Daoy (cell line): Measurements from ENCODE around the gene UNC13A. TPM values are rescaled to one million over a fixed set of nuclear protein-coding genes. Genes with fewer than 3 reads are reported as not detected.
A peak's percentile ranks its signal among the peaks of the same experiment; 100 is the strongest.

Experiments used
- DNase-seq: peaks from one replicate; pipeline ENCODE4 v3.0.0-alpha.2; 2015; ENCODE audit warnings: low read depth
- total RNA-seq: library from RNA; depleted of rRNA; stranded (reverse); fragments of >200 nt; shearing (Covaris generic); gene quantifications from 2 replicates; pipeline ENCODE4 v1.2.3, GENCODE V29; 2014

UNC13A gene
- total RNA-seq, 1 experiment from 2014 or later, result 0.86 TPM

GRCh38 chr19:17626456-17627015 lies 61.6 kb downstream of the UNC13A start:
- DNase-seq, result no peak

DNA sequence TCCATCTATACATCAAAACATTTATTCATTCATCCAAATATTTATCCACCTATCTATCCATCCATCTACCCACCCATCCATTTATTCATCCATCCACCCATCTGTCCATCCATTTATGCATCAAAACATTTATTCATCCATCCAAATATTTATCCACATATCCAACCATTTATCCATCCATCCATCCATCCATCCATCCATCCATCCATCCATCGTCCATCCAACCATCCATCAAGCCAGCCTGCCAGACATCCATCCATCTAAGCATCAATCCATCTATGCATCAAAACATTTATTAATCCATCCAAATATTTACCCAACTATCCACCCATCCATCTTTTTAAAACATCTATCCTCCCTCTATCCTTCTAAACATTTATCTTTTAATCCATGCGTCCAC lies 62.2 kb downstream of the UNC13A start:
- no peak for DNase-seq

DNA sequence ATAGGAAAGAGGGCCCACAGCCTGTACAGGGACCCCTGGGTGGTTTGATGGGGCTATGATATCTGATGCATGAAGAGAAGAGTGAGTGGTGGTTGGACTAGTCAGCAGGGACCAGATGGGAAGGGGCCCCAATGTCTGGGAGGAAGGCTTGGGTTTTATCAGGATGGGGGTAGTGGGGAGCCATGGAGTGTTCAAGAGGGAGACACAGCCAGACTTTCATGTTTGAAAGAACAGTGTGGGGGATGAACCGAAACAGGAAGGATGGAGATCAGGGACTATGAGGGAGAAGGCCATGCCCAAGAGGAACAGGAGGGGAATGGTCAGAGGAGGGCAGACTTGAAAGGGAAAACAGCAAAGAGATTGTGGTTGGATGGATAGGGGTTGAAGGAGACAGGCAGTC lies 63.1 kb downstream of the UNC13A start:
- DNase-seq, result no peak

DNA sequence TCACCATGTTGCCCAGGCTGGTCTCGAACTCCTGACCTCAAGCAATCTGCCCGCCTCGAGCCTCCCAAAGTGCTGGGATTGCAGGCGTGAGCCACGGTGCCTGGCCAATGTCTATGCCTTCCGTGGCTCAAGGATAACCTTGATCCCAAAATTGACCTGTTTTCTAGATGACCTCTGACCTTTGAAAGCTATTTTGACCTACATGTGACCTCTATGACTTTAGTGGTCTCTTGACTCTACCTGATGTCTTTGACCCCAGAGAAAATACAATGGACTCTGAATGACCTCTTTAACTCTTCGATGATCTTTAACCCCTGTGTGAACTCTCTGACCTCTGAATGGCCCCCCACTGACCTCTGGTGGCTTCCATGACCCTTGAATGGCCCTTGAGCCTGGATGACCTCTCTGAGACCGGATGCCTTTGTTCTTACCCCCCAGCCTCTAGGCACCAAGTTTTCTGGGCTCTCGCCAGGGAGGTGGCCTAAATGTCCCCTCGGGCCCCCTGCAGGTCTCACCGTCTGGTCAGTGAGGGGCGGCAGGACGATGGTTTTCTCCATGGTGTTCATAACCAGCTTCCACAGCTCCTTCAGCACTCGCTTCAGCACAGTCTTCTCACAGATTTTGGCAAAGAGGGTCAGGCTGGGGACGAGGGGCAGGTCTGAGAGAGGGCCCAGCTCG lies 63.7 kb downstream of the UNC13A start:
- no peak for DNase-seq

GRCh38 chr19:17623224-17623935 lies 64.8 kb downstream of the UNC13A start:
- no peak for DNase-seq

- no peak for DNase-seq
Measured at GRCh38 chr19:17620696-17621095, 67.5 kb downstream of the UNC13A start.

DNA sequence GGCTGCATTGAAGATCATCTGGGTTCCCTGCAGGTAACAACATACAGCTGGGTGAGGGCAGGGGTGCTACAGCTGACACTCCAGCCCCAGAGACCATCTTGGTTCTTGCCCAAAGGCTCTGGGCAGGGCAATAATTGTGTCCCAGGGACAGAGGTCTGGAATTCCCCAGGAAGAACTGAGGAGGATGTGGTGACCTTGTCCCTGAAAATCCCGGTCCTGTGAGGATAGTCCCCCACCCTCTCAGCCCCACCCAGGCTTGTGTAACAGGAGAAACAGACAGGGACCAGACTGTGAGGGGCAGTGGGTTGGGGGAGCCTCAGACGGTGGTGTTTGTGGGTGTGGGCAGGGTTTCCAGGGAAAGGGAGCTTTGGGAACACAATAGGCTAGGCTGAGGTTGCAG lies 69.2 kb downstream of the UNC13A start:
- peak; percentile 24 for DNase-seq

GRCh38 chr19:17618281-17618903 lies 69.8 kb downstream of the UNC13A start:
- no peak for DNase-seq

- DNase-seq, result no peak
Measured at GRCh38 chr19:17617807-17618192, 70.4 kb downstream of the UNC13A start.

DNA sequence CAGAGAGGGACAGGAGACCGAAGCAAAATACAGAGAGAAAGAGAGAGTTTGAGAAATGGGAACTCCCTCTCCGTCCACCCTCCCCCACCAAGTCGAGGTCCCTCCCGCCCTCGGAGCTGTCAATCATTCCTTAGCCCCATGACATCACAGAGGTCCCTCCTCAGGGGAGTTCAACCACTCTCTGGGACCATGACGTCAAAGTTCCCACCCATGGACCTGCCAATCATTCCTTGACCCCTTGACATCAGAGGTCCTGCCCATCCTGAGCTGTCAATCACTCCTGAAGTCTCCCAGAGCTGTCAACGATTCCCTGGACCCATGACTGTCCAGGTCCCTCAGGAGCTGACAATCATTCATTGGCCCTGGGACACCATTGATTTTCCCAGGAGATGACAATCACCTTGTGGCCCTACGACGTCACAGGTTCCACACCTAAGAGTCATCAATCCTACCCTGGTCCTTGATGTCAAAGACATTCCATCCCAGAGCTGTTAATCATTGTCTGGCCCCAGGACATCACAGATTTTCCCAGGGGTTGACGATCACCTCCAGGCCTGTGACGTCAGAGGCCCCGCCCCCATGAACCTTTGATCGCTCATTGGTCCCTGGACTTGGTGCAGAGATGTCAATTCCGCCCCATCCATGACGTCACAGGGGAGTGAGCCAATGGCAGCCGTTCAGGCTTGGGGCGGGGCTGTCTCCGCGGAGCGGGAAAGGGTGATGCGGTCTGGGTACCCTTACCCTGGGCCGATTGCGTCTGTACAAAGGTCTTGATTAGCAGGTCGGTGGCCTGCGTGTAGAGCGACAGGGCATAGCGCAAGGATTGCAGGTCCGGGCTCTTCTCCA lies 71.0 kb downstream of the UNC13A start:
- DNase-seq, result peak; percentile 37

DNA sequence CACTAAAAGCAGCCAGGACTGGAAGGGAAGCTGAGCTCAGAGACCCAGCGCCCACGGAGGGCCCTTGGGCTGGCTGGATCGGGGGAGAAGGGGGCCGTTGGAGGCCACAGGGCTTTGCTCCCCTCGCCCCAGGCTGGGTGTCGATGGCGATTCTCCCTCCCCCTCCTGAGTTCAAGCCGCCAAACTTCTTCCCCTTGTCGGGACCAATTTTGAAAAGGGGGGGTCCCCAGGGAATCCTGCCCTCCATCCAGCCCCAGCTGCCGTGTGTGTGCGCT lies 71.5 kb downstream of the UNC13A start:
- no peak for DNase-seq

DNA sequence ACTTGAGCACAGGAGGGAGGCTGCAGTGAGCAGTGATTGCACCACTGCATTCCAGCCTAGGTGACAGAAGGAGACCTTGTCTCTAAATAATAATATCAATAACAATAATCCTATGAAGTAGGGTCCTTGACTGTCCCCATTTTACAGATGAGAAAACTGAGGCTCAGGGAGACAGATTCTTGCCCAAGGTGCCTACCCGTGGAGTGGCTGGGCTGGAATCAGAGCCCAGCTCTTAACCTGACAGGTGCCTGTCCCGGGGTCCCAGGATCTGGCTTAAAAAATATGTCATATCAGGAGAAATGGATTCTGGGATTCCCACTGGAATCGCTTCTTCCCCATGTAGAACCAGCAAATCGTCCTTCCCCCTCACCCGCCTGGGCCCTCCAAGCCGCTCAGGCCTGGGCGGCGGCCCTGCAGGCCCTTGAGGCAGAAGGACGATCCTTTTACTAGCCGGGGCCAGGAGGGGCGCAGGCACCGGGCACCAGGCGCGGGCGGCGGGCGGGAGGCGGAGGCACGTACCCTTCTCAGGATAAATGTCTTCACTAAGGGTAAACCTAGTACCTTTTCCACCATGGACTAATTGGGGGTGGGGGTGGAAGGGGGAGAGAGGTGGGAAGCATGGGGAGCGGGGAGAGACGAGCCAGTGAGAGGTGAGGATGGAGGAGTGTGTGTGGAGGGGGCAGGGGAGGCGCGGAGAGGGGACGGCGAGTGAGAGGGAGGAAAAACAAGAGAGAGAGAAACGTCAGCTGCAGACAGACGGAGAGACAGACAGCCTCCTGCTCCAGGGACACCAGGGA lies 72.1 kb downstream of the UNC13A start:
- DNase-seq, result peak; percentile 29

- DNase-seq, result no peak
Measured at GRCh38 chr19:17614476-17614875, 73.7 kb downstream of the UNC13A start.

DNA sequence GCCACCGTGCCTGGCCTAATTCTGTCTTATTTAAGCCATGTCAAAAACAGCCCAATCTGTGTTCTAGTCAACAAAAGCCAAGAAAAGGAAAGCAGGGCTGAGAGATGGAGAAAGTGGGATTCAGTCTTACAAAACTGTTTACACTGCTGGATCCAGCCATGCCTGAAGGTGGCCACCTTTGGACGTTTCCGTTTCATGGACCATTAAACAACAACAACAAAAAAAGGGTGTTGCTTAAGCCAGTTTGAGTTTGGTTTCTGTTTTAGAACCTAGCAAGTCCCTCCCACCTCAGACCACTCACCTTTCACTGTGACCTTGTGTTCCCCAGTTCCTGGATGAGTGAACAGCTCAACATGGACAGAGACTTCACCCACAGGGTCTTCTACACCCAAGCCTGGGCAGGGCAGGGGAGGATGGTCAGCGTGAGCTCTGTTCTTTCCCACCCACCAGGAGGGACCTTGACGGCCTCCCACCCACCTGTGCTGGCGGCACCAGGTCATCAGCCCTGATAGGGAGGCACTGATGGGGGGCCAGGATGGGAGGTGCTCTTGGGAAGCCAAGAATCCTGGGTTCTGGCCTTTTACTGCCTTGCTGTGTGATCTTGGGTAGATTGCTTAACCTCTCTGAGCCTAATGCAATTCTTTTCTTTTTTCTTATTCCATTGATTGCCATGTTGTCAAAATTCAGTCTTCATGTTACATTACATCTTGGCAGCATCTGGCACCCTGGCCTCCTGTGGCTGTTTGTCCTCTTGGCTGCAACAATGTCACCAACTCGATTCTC lies 76.5 kb downstream of the UNC13A start:
- DNase-seq, result no peak

DNA sequence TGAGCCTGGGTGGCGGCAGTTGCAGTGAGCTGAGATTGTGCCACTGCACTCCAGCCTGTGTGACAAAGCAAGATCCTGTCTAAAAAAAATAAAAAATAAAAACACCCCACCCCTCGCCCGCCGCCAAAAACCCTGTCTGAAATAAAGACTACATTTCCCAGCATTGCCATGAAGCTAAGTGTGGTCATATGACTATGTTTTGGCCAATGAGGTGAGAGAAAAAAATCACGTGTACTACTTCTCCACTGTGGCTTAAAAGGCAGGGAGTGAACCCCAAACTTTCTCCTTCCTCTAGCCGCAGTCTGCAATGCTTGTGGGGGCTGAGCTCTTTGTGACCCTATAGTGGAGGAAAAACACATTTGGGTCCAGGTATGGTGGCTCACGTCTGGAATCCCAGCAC lies 77.8 kb downstream of the UNC13A start:
- DNase-seq, result peak; percentile 42

DNA sequence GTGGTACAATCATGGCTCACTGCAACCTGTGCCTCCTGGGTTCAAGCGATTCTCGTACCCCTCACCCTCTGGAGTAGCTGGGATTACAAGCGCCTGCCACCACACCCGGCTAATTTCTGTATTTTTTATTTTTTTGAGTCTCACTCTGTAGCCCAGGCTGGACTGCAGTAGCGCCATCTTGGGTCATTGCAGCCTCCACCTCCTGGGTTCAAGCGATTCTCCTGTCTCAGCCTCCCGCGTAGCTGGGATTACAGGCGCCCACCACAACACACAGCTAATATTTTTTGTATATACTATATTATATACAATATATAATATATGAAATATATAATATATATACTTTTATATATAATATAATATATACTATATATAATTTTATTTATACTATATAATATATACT lies 80.2 kb downstream of the UNC13A start:
- no peak for DNase-seq

DNA sequence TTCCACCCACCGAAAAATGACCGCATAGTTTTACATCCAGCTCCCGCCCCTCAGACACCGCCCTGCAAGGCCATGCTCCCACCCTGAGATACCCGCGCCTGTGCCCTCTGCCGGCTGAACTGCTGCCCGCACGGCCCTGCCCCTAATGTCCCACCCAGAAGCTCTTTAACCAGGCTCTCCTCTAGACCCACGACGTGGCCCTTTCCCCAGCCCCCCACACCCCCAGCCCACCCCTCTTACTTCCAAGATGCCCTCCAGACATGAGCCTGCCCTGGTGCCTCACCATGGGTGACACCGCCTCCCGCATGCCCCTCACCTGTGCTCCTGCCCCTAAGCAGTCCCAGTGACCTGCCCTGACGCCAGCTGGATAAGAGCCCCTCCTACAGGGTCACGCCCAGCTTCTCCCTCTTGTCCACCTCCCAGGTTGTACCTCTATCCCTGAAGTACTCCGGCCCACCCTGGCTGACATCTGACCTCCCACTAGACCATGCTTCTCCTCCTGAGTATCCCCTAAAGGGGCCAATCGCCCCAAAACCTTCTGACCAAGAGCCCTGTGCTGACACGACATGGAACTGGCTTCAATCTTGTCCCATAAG lies 81.5 kb downstream of the UNC13A start:
- no peak for DNase-seq

DNA sequence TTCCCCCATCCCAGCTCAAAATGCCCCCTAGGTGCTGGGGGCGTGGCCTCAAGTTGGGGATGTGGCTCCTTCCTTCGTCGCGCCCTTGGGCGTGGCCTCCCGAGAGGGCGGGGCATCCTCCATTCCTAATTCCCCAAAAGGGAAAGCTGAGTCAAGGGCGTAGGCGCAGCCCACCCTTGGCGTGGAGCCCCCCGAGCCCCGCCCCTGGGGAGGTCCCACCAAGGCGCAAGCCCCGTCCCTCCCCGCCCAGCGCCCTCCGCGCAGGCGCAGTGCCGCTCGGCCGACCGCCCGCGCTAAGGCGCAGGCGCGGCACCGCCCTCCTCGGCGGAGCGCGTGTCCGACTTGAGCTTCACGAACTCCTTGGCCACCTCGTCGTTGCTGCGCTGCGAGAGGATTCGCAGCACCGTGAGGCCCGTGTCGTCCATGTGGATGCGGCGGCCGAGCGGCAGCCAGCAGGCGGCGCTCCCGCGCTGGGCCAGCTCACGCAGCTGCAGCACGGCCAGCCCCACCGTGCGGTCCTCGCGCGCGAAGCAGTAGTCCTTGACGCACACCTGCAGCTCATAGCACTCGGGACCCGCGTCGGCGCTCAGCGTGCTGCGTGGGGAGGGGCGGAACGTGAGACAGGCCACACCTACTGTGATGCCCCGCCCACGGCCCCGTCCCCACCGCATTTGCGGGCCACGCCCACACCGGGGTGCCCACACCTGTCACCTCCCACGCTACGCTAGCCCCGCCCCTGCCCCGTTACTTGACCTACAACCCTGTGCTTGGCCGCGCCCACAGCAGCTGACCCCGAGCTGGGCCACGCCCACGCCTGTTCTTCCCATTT lies 82.2 kb downstream of the UNC13A start:
- peak; percentile 96 for DNase-seq

- DNase-seq, result no peak
Measured at GRCh38 chr19:17605117-17605516, 83.0 kb downstream of the UNC13A start.
